Right ventricle myocardium inferior (tissue), 1 donor: Measurements from ENCODE around the gene LRIG1. TPM values are rescaled to one million over a fixed set of nuclear protein-coding genes. Genes with fewer than 3 reads are reported as not detected.

Experiments used
- ATAC-seq: fragments of 200-7000 bp; cut with Tn5 transposase; one replicate; pipeline ENCODE4 v1.9.1; 2020; ENCODE audit warnings: mild to moderate bottlenecking, moderate library complexity
- DNase-seq: peaks from one replicate; pipeline ENCODE4 v3.0.0; 2021; ENCODE audit errors: missing footprints
- intact Hi-C: fragments of 100-400 bp; cut with DNase I; formaldehyde crosslinking; loops from one replicate; pipeline ENCODE4 v1.11.0; 2022
- total RNA-seq: library from RNA; stranded (reverse); fragmentation: NEBNext Ultra II Directional; extraction: Animal tissue kit (Norgen Biotek cat#: 25700); gene quantifications from one replicate; pipeline ENCODE4 v1.2.1, GENCODE V29; 2021
- donor health status: DM: no; HTN: yes; CAD: no; lungs with severe emphysema.

LRIG1 gene
- total RNA-seq, 1 donor from 2014 or later = 93.8 TPM

DNA sequence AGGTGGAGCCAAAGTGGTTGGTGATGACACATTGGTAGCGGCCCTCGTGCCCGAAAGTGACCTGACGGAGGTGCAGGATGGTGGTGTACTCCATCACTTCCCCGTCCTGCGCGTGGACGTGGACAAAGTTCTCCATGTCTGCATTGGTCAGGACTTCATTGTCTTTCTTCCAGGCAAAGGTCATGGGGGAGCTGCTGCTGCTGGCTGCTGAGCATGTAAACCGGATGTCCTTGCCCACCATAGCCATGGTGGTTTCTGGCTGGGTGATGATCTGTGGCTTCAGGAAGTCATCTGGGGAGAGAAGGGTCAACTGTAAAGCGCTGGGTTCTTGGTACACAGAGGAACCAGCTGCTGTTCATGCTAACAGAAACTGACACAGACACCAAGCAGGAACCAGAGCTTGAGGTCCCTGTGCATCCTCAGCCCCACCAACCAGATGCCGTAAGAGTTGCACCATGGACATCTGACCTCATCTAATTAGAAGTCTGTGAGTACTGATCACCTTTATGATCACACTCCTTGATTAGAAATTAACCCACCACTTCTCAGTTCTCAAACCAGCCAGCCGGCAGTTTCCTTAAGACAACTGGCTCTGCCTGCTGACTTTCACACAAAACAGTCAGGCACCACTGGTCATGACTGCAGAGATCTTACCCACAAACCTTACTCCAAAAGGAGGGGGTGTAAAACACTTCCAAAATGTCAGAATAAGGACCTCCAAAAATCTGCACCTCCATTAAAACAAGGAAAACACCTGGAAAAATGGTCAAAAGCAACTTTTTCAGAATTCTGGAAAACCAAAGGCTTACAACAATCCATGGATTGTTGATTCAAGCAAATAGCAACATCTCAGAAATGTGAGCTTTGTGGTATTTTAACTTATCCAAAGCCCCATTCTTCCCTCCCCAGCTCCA is 114.6 kb downstream of the LRIG1 start:
- intact Hi-C loops = no loop called here
- DNase-seq = no peak
- ATAC-seq = no peak

DNA sequence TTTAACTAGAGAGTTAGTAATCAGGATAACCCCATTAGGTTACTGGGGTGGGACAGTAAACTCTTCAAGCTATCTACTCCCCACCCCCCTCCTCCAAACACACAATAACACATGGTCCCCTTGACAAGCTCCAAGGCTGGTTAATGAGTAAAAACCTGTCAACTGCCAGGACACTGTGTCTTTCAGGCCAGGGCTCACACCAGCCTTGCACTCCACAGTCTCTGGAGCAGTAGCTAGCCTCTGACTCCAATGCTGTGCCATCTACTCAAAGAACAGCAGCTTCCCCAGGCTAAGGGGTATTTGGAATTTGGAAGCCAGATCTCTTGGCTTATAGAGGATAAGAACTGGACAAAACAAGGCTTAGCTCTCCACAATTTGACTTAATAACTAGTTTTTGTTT is 115.8 kb downstream of the LRIG1 start:
- intact Hi-C loops = no loop called here
- ATAC-seq (no peak), DNase-seq (no peak)

DNA sequence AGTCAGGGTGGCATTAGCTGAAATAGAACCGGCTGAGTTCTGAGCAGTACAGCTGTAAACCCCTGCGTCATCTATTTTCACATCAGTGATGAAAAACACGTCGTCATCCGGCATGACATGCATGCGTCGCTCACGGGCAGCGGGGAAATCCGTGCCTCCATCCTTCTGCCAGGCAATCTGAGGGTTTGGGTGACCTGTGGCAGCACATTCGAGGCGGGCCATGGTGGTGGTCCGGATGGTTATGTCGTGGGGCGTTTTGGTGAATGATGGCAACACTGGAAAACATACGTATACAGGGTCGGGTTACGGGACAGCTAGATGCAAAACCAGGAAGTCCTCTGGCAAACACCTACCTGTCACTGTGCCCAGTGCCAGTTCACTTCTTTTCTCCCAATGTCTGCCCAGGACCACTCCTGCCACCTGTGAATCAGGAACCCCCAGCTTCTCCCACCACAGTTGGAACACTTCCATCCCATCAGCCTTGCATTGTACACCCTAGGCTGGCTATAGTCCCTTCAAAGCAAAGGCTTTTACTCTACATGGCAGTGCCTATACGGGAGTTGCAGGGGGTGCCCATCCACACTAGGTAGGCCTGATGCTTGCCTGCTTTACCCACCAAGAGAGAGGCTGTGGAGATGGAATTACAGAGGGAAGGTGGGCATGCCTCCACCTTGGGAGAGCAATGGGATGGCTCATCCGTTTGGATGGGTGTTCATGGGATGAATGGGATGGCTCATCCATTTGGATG is 116.7 kb downstream of the LRIG1 start:
- DNase-seq = no peak
- no peak for ATAC-seq
- intact Hi-C loops = no loop called here

DNA sequence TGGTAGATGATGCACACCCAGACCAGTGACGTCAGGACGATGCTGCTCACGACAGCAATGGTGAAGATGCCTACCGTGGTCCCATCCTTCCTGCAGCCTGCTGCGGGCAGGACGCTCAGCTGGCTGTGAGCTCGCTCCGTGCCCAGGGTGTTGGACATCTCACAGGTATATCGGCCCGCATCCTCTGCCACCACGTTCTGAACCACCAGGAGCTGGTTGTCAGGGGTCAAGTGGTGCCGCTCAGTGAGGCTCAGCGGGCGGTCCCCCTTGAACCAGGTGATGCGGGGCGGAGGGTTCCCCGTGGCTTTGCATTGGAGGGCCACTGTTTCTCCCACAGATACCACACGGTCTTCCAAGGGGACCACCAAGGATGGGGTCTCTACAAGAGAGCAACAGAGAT is 117.8 kb downstream of the LRIG1 start:
- DNase-seq = no peak
- intact Hi-C loops = no loop called here
- ATAC-seq = no peak

DNA sequence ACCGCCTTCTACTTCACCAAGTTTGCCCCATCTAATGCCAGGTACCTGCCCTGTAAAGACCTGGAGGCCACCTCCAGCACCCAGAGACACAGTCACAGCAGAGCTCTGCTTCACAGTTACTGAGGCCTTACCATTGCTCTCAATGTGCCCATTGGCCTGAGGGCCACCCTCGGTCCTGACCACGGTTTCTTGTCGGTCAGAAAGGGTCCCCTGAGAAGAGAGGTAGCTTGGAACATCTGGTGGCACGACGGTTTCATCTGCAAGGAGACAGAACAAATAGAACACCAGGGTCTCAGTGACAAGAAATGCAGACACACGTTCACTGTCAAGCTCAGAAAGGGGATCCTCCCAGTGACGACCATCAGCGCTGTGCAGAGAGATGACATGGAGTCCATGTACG is 118.7 kb downstream of the LRIG1 start:
- no peak for ATAC-seq
- intact Hi-C loops = no loop called here

DNA sequence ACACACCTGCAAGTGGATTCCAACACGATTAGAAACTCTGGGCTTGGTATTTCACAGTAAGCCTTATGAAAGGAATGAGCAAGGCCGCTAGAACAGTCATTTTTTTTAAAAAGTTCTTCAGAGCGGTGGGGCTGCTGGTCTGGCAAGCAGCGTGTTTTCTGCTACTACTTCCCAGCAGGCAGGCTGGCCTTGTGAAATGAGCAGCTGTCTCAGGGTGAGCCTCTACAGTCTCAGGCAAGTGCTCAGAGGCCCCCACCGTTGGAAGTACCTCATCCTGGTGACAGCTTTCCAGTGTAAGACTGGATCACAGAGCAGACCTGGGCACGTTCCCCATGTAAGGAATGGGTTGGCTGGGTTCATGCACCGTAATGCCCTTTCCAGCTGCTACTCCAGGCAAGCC is 119.2 kb downstream of the LRIG1 start:
- intact Hi-C loops = no loop called here
- ATAC-seq (no peak), DNase-seq (no peak)

More for the DNA sequence above, 118.7 kb downstream of the LRIG1 start:
- no peak for DNase-seq

DNA sequence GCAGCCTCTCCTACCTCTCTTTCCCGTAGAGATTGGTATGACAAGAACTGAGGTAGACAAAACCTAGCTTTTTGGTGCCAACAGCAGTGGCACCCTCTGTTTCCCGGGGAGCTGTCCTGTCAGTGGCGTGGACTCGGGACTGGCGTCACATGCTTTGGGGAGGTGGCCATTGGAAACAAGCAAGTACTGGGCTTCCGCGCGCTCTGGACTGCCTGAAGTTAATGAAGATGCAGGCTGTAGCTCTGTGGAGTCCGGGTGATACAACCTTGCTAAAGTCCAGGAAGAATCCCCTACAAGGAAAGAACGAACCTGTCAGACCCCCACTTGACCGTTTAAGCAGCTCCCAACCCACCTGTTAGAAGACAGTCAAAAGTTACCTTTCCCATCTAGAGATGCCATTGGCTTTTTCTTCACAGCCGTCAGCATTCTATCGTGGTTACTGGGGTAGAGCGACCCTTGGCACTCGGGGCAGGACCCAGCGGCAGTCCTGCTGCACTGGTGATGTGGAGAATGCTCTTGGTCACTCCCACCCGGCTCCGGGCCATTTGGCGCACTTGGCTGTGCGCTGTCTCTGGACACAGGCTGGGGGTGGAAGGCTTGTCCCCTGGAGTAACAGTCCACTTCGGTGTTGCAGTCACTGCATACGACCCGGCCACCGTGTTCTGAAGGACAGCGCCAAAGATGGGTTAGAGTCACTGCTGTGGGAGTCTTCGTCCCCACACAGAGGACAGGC is 120.5 kb downstream of the LRIG1 start:
- ATAC-seq = no peak
- intact Hi-C loops = no loop called here
- DNase-seq = no peak

DNA sequence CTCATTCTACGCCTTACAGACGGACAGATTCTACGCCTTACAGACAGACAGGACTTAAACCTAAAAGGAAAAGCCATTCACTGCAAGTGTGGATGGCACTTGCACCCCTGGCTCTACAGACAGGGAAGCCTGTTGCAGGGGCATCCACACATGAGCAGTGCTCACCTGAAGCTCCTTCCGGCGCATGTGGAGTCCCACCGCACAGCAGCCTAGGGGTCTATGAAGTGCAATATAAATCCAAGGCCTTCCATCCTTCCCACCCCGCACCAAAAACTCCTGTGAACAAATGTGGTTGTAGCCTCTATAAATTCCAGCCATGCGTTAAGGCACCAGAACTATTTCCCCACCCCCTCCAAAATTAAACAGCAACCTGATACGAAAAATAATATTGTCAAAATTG is 121.3 kb downstream of the LRIG1 start:
- no peak for ATAC-seq

DNA sequence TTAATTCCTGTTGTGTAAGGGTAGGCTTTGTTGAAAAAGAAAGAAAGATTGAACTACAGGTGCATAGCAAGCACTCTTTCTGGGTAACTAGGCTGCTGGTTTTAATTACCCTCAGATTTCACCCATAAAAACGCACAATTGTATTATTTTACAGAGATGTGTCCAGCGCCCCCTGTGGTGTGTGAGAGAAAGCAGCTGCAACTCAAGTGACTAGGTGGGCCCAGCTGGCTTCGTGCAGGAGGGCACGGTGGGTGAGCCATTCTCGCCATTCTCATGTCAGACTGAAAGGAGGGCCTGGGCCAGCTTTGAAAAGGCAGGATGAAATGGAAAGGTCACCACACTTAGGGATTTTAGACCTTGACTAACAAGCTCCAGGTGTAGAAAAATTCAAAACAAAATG is 122.6 kb downstream of the LRIG1 start:
- intact Hi-C loops = no loop called here
- DNase-seq = no peak
- ATAC-seq = no peak

More for the DNA sequence above, 121.3 kb downstream of the LRIG1 start:
- intact Hi-C loops = no loop called here
- DNase-seq = no peak

DNA sequence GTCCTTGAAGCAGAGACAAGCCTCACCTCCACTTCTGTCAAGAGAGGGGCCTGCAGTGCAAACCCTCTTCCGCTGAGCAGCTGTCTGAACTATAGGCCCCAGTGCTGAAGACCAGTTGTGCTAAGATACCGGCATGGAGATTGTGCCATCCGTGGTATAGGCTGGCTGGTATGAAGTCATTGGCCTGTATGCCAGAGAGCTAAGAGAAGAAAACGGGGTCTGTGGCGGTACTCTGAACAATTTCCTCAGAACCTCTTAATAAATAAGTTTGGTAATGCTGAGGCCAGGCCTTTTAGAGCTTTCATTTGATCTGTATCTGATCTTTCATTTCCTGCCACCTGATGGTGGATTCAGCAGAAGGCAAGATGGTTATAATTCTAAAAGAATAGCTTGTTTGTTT is 123.0 kb downstream of the LRIG1 start:
- ATAC-seq (no peak), DNase-seq (no peak)
- intact Hi-C loops = no loop called here

DNA sequence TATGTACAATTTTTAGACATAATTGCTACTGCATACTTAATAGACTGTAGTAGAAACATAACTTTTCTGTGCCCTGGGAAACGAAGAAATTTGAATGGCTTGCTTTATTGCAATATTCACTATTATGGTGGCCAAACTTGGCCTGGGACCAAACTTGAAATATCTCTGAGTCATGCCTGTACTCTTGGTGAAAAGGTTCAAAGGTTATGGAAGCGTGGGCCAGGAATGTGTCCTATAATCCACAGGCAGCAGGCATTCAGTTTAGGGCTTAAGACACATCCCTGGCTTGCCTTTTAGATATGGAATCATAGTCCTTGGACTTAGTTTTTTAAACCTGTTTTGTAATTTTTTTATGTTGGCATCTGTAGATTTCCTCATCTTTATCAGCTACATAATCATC is 124.3 kb downstream of the LRIG1 start:
- intact Hi-C loops = no loop called here
- ATAC-seq = no peak
- no peak for DNase-seq

DNA sequence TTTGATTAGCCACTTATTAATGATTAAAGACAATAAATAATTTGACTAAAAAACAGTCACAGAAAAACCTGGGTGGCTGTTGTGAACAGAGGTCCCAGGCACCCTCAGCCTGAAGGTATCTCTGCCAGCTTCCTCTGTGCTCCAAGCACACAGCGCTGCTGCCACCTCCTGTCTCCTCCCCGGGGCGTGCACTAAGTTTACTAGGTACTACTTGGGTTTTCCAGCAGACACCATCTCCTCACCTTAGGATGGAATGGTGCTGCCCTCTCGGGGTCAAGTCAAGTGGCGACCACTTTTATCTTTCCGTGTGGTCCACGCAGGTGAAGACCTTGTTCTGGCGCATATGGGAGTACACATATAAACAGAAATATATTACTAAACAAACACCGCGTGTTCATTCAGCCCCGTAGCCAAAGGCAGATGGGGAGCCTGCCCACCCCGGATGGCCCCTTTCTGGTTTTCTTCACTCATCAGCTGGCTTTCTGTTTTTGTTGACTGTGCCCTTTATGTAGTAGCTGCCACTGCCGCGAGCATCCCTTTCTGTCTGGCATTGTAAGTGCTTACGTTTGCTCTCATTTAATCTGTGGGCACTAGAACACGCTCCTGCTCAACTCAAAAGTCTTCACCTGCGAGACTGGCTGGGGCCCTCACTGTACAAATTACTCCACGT is 128.0 kb downstream of the LRIG1 start:
- ATAC-seq = peak; percentile 75
- intact Hi-C loops = loop anchor here (5.0 kb wide), 2 partner anchors 46 to 111 kb away; no protein-coding TSS in a partner anchor
- no peak for DNase-seq

DNA sequence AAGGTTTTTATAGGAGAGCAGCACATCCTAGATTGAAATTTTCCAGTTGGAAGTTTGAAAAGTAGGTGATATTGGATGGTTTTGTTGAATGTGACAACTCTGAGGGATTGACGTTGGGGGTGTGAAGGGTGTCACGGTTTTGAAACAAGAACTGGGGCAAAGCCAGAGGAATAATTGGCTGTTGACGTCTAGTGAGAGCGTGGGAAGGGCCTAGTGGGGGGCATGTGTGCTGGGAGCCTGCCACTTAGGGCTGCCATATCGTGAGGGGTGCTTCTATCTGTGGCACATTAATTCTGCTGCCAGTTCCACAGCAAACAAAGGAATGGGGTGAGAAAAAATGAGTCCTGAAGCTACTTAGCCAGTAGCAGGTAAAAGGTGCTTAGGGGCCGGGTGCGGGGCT is 129.4 kb downstream of the LRIG1 start:
- DNase-seq = no peak
- intact Hi-C loops = loop anchor here (5.0 kb wide), 2 partner anchors 44 to 109 kb away; no protein-coding TSS in a partner anchor

DNA sequence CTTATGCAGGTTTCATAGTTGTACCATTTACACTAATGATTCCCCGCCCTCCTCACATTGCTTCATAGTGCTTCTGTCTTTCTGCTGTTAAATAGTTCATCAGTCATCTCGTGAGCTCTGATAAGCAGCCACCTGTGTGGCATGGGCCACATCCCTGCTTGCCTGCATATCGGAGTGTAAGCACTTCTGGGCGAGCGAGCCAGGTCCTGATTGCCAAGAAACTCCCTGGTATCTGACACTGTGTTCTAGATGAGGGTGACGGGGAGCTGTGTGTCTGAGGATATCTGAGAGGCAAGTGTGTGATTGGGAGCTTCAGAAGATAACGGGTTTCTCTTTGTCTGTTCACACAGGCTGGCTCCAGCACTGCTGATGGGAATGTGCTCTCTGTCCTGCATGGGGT is 130.6 kb downstream of the LRIG1 start:
- ATAC-seq = peak; percentile 87
- DNase-seq = peak; percentile 83
- intact Hi-C loops = loop anchor here (5.0 kb wide), 2 partner anchors 43 to 108 kb away; no protein-coding TSS in a partner anchor

More for the DNA sequence above, 129.4 kb downstream of the LRIG1 start:
- peak; percentile 43 for ATAC-seq

DNA sequence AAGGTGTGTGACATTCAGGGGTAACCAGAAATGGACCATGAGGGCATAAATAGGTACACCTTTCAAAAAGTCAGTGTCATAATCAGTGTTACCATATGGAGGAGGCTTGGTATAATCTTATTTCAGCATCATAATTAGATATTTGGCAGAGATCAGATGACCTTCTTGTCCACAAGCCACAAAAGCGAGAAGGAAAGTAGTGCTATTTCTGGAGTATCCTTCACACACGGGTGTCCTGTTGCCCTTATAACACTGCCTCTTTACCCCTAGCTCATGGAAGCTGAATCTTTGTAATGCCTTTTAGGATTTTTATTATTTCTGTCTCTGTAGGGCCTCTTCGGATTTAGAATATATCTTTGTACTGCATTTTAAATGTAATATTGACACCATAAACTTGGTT is 132.8 kb downstream of the LRIG1 start:
- no peak for ATAC-seq
- intact Hi-C loops = no loop called here
- DNase-seq = no peak

DNA sequence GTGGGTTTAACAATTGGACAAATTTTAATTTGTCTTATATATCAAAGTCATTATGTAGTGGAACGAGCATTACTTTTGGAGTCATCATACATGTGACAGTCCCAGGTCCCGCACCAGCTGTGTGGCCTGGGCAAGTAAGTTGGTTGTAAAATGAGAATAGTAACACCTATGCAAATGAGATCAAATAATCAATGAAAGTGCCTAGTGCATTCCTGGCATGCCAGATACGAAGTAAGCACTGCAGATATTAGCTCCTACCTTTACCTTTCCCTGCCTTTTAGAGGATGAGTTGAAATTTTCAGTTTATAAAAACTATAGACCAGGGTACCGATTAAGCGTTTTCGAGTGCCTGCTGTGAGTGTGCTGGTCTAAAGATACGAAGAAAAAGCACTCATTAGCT is 134.1 kb downstream of the LRIG1 start:
- no peak for ATAC-seq
- no peak for DNase-seq
- intact Hi-C loops = no loop called here

DNA sequence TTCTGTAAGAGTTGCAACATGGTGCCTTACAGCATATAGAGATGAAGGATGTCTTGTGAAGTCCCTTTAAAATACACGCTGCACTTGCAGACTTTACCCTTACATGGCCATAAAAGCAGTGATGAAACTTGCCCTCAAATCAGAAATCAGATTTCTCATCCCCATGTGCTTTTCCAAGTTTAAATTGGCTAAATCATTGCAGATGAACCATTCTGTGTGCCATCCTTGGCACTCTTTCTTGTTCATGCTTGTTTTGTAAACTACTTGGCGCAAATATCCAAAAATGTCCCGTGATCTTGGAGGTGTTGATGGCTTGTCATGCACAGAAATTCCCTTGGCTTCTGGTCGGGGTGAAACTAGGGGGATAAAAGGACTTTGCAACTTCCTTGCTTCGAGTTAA is 135.7 kb downstream of the LRIG1 start:
- intact Hi-C loops = no loop called here
- DNase-seq (no peak), ATAC-seq (peak; percentile 30)

DNA sequence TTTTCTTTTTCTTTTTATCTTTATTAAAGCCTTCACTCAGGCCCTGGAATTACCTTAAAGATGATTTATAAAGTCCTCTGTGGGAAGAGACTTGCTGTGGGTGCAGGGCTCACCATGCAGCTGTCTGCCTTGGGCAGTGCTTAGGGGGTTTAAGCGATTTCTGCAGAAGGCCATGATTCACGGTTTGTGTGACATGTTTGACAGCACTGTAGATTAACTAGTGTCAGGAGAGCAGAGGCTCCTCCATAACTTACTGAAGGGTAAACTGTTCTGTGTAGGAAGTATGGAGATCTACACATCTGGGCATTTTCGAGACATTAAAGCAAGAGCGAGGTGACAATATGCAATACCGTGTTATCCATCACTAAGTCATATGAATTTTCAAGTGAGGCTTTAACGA is 137.7 kb downstream of the LRIG1 start:
- ATAC-seq = no peak
- DNase-seq = no peak
- intact Hi-C loops = no loop called here

DNA sequence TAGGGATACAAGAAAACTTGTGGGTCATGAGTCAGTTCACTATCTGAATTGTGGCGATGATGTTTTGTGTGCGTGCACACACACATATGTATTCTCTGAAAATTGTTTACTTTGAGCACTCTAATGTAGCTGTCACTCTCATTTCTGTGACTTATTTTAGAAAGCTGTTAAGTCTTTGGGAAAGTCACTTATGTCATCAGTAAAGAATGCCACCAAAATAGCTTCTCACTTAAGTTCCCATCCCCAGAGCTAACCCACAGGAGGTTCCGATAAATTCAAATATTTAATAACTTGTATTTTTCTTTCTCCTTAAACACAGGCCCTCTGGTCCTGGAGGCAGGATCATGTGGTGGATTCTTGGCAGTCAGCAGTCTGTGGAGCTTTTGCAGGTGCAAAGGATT is 138.3 kb downstream of the LRIG1 start:
- DNase-seq (no peak), ATAC-seq (peak; percentile 17)
- intact Hi-C loops = no loop called here
